Stimulated activated CD4-positive, alpha-beta T cell treated with anti-CD3 and anti-CD28 coated beads, Interleukin-12 subunit alpha, Interleukin-12 subunit beta, amount 100 ng/mL, for 4 hours (primary cell): ENCODE data around the gene CCNYL1.
A peak's percentile ranks its signal among the peaks of the same experiment; 100 is the strongest.
"Not testable (repeated sequence)": the region's sequence is repeated elsewhere in the genome, so short reads cannot be mapped to it uniquely, and the experiment has no call there.

ENCODE experiments used
- DNase-seq: peaks from one replicate; pipeline ENCODE4 v3.0.0-alpha.2; 2020

CCNYL1 gene

GRCh38 chr2:207698301-207698700, 13.1 kb upstream of the CCNYL1 start:
- no peak for DNase-seq

GRCh38 chr2:207704078-207704477, 7.4 kb upstream of the CCNYL1 start:
- no peak for DNase-seq

- DNase-seq = no peak
These were observed 6.8 kb upstream of the CCNYL1 start for GRCh38 chr2:207704671-207705070.

GRCh38 chr2:207706936-207707860, 4.2 kb upstream of the CCNYL1 start:
- DNase-seq = no peak

GRCh38 chr2:207711750-207712530, 500 bp downstream of the CCNYL1 start:
- DNase-seq = peak; percentile 36

GRCh38 chr2:207716056-207716455, 4.6 kb downstream of the CCNYL1 start:
- no peak for DNase-seq

- no peak for DNase-seq
These were observed 7.1 kb downstream of the CCNYL1 start for GRCh38 chr2:207718521-207718920.

GRCh38 chr2:207719008-207719407, 7.6 kb downstream of the CCNYL1 start:
- DNase-seq = no peak

- not testable (repeated sequence) for DNase-seq
These were observed 8.2 kb downstream of the CCNYL1 start for GRCh38 chr2:207719655-207720054.

- no peak for DNase-seq
These were observed 9.2 kb downstream of the CCNYL1 start for GRCh38 chr2:207720517-207721187.

GRCh38 chr2:207722773-207723424, 11.5 kb downstream of the CCNYL1 start:
- DNase-seq = no peak

GRCh38 chr2:207723425-207723787, 12.0 kb downstream of the CCNYL1 start:
- DNase-seq = not testable (repeated sequence)

- DNase-seq = no peak
These were observed 12.7 kb downstream of the CCNYL1 start for GRCh38 chr2:207724113-207724512.

- no peak for DNase-seq
These were observed 14.6 kb downstream of the CCNYL1 start for GRCh38 chr2:207725873-207726578.

- DNase-seq = no peak
These were observed 15.8 kb downstream of the CCNYL1 start for GRCh38 chr2:207727261-207727660.

- no peak for DNase-seq
These were observed 18.1 kb downstream of the CCNYL1 start for GRCh38 chr2:207729465-207729998.

- no peak for DNase-seq
These were observed 19.7 kb downstream of the CCNYL1 start for GRCh38 chr2:207731138-207731537.

GRCh38 chr2:207733597-207734240, 22.3 kb downstream of the CCNYL1 start:
- no peak for DNase-seq

- no peak for DNase-seq
These were observed 22.8 kb downstream of the CCNYL1 start for GRCh38 chr2:207734264-207734635.

GRCh38 chr2:207734636-207735512, 23.4 kb downstream of the CCNYL1 start:
- no peak for DNase-seq
